Neutrophil (primary cell): ENCODE results near the gene SPDEF.

ENCODE experiments used
- H3K27ac ChIP-seq: fragments of 200-600 bp; sonication (generic); 2 replicates; pipeline ENCODE4 v1.5.1; 2016; ENCODE audit warnings: mild to moderate bottlenecking, moderate library complexity
- H3K27me3 ChIP-seq: fragments of 200-600 bp; sonication (generic); 2 replicates; pipeline ENCODE4 v1.6.0; 2016; ENCODE audit warnings: mild to moderate bottlenecking
- H3K36me3 ChIP-seq: fragments of 200-600 bp; sonication (generic); 2 replicates; pipeline ENCODE4 v1.5.1; 2017
- H3K4me1 ChIP-seq, 2 experiments: fragments of 200-600 bp in 1 of 2; sonication (generic) in 1 of 2; 1 replicate in 1 of 2; 2 replicates in 1 of 2; pipeline versions ENCODE4 v1.5.1 to v1.6.1; 2013 to 2016; ENCODE audit warnings: low read depth in 1 of 2, low read length in 1 of 2, mild to moderate bottlenecking in 1 of 2, moderate library complexity in 1 of 2; ENCODE audit not compliant: control insufficient read depth in 1 of 2, insufficient read depth in 1 of 2
- H3K4me3 ChIP-seq, 2 experiments: fragments of 200-600 bp in 1 of 2; sonication (generic) in 1 of 2; 1 replicate in 1 of 2; 2 replicates in 1 of 2; pipeline ENCODE4 v1.5.1; 2013 to 2016; ENCODE audit warnings: low read depth in 1 of 2, low read length in 1 of 2, mild to moderate bottlenecking in 1 of 2, moderate library complexity in 1 of 2
- H3K9me3 ChIP-seq: fragments of 200-600 bp; sonication (generic); 2 replicates; pipeline ENCODE4 v1.5.1; 2016
- TF ChIP-seq, protein P1 (sequence below): fragments of 200-600 bp; sonication (generic); IDR thresholded peaks from 2 replicates; pipeline ENCODE4 v1.5.1; 2016; ENCODE audit warnings: antibody characterized with exemption

Gene SPDEF

DNA sequence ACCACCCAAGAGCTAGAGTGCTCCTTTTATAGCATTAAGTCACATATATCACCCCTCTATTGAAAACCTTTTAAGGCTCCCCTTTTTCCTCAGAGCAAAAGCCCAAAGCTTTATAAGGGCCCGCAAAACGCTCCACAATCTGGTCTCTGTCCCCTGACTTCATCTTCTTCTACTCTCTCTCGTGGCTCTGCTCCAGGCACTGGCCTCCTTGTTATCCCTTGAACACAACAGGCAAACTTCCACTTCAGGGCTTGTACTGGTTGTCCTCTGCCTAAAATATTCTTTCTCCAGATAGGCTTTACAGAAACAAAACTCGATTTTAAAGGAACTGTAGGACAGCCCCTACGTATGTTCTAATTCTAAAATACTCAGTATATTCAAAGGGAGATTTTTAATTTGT, 44.0 kb upstream of the SPDEF start:
- TF ChIP-seq, protein P1, sequence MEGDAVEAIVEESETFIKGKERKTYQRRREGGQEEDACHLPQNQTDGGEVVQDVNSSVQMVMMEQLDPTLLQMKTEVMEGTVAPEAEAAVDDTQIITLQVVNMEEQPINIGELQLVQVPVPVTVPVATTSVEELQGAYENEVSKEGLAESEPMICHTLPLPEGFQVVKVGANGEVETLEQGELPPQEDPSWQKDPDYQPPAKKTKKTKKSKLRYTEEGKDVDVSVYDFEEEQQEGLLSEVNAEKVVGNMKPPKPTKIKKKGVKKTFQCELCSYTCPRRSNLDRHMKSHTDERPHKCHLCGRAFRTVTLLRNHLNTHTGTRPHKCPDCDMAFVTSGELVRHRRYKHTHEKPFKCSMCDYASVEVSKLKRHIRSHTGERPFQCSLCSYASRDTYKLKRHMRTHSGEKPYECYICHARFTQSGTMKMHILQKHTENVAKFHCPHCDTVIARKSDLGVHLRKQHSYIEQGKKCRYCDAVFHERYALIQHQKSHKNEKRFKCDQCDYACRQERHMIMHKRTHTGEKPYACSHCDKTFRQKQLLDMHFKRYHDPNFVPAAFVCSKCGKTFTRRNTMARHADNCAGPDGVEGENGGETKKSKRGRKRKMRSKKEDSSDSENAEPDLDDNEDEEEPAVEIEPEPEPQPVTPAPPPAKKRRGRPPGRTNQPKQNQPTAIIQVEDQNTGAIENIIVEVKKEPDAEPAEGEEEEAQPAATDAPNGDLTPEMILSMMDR, result no peak
- no peaks in the 10 kb centered on the region for H3K9me3 ChIP-seq
- no peak overlapping the region for H3K4me3 ChIP-seq
- H3K27me3 ChIP-seq, result no peaks in the 10 kb centered on the region
- H3K27ac ChIP-seq, result no peak overlapping the region
- peaks cover 14% of the 10 kb centered on the region for H3K36me3 ChIP-seq
- no peaks in the 10 kb centered on the region for H3K4me1 ChIP-seq

GRCh38 chr6:34598712-34599111, 42.6 kb upstream of the SPDEF start:
- Histone ChIP-seq H3K36me3 (peaks cover 10% of the 10 kb centered on the region), H3K9me3 (no peaks in the 10 kb centered on the region), H3K27ac (no peak overlapping the region), H3K4me3 (no peak overlapping the region), H3K27me3 (no peaks in the 10 kb centered on the region), H3K4me1 (no peaks in the 10 kb centered on the region)
- TF ChIP-seq, protein P1, result no peak

DNA sequence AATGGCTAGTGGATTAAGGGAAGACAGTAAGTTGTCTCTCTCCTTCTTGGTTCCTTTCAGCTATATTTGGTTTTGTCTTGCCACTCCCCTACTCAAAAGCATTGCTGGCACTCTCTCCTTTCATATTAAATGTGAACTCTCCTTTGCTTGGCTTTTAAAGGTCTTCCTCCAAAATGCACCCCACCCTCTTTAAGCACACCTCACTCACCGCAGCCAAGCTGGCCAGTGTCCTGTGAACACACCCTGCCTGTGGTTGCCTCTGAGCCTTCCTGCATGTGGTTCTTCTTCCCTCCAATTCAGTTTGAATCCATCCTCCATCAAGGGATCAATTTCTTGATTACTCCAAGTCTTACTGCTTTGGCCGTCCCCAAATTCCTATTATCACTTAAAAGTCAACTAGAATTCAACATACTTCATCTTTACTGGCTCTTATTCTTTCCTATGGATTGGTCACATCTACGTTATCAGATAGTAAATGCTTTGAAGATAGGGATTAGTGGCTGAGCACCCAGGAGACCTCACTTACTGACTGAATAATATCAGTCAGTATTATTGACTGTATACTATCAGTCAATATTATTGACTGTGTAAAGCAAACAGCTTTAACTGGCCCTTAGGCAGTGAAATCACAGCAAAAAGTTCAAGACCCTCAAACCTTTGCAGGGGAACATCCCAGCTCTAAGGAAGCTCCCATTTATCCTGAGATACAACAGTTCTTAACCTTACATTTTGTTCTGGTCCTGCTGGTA, 41.6 kb upstream of the SPDEF start:
- TF ChIP-seq, protein P1, result no peak
- Histone ChIP-seq H3K9me3 (no peaks in the 10 kb centered on the region), H3K4me3 (no peak overlapping the region), H3K27ac (no peak overlapping the region), H3K4me1 (no peaks in the 10 kb centered on the region), H3K27me3 (no peaks in the 10 kb centered on the region), H3K36me3 (peaks cover 7% of the 10 kb centered on the region)

DNA sequence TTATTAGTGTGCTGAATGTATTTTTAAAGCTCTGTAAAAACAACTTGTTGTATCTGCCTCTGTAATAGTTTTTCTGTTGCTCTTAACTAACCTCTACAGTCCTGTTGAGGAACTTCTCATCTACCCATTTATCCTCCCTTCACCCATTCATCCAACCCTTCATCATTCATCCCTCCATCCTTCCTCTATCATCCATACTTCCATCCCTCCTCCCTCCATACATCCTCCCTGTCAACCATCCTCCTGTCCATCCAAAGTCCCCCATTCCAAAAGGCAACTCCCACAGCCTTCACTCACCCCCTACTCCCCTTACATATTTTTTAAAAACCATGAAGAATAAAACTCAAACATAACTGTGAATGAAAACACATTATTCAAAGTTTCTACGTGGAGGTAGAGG, 40.7 kb upstream of the SPDEF start:
- peaks cover 7% of the 10 kb centered on the region for H3K36me3 ChIP-seq
- H3K9me3 ChIP-seq, result no peaks in the 10 kb centered on the region
- no peaks in the 10 kb centered on the region for H3K4me1 ChIP-seq
- no peak overlapping the region for H3K27ac ChIP-seq
- TF ChIP-seq, protein P1, result no peak
- H3K4me3 ChIP-seq, result no peak overlapping the region
- no peaks in the 10 kb centered on the region for H3K27me3 ChIP-seq

DNA sequence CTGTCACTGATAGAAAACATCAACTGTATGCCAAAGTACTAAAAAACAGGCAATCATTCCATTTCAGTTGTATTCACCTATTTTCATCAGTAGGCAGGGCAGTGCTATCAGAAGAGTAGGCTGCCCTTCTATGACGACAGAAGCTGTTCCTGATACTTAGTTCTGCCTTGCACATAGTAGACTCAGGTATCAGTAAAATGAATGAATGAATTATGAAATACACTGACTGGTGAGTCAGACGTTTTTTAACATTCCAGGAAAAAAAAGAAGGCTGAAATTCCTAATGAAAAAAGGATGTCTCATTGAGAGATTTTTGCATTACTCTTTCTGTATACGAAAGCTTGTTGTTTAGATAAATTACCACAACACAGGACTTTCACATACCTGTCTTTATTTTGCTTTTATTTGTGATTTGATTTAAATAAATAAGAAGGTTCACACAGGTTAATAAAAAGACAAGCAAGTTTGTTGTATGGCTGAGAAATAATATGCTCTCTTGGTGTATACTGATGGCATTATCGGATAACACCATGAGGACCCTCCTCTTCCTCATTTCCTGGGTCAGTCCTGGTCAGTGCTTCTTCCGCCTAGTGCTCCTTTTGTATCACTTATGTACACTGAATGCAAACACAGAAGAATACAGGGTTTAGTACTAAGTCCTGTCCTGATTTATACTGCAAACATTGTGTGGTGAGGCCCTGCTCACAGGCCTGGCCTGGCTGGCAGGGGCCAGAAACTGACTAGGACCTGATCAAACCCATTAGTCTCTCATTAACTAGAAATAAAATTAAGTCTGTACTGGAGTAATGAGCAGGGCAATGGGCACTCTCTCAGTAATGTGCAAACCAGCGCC, 39.4 kb upstream of the SPDEF start:
- H3K36me3 ChIP-seq, result peaks cover 7% of the 10 kb centered on the region
- H3K9me3 ChIP-seq, result no peaks in the 10 kb centered on the region
- TF ChIP-seq, protein P1, result no peak

More for the DNA sequence above, 39.4 kb upstream of the SPDEF start:
- H3K4me1 ChIP-seq, result no peaks in the 10 kb centered on the region
- no peak overlapping the region for H3K27ac ChIP-seq
- no peaks in the 10 kb centered on the region for H3K27me3 ChIP-seq
- no peak overlapping the region for H3K4me3 ChIP-seq
